OCI-LY3 (cell line): ENCODE results near the gene MIER2.

Source experiments
- EZH2phosphoT487 ChIP-seq: fragments of 200-600 bp; shearing (Covaris generic); IDR thresholded peaks from 2 replicates; pipeline ENCODE4 v1.6.1; 2018; ENCODE audit warnings: antibody characterized with exemption, mixed run types, low read depth
- TF ChIP-seq, protein P1 (sequence below): fragments of 200-600, 300-600 bp; sonication (generic); IDR thresholded peaks from 2 replicates; pipeline ENCODE4 v1.5.1; 2014; ENCODE audit warnings: antibody characterized with exemption, low read length, low read depth

DNA sequence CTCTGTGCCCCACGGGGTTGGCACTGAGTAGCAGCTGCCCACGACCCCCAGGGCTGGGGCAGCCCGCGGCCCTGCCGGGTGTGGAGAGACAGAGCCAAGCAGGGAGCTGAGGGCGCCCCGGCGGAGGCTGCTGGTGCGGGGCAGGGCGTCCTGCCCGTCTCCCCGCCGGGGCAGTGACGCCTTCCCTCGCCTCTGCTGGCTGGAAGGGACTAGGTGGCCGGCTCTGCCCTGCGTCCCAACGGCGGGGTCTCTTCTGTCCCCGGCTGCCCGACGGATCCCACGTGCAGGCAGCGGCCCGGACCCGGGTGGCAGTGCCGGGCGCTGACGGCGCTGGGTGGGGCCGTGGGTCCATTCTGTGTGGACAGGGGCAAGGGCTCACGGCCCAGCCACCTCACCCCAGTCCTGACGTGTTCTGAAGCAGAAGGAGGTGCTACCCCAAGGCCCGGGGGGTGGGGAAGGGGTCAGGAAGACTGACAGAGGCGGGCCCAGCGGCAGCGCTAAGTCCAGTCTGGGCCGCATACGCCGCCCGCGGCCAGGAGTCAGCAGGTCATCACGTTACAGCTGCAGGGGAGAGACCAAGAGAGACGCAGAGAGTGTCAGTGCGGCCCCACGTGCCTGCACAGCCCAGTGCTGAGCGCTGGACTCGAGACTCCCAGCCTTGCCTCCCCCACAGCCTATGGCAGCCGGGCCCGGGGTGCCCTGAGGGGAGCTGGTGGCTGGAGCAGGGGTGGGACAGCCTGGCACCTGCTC lies 38.3 kb downstream of the MIER2 start:
- TF ChIP-seq, protein P1, sequence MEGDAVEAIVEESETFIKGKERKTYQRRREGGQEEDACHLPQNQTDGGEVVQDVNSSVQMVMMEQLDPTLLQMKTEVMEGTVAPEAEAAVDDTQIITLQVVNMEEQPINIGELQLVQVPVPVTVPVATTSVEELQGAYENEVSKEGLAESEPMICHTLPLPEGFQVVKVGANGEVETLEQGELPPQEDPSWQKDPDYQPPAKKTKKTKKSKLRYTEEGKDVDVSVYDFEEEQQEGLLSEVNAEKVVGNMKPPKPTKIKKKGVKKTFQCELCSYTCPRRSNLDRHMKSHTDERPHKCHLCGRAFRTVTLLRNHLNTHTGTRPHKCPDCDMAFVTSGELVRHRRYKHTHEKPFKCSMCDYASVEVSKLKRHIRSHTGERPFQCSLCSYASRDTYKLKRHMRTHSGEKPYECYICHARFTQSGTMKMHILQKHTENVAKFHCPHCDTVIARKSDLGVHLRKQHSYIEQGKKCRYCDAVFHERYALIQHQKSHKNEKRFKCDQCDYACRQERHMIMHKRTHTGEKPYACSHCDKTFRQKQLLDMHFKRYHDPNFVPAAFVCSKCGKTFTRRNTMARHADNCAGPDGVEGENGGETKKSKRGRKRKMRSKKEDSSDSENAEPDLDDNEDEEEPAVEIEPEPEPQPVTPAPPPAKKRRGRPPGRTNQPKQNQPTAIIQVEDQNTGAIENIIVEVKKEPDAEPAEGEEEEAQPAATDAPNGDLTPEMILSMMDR, result no peak
- TF ChIP-seq EZH2phosphoT487, result no peak
